ENCODE results near the gene MSI2.

MSI2 gene

GRCh38 chr17:57533684-57534305 lies 277.5 kb downstream of the MSI2 start:
- DNase-seq, result no peak

GRCh38 chr17:57534863-57535248 lies 278.5 kb downstream of the MSI2 start:
- DNase-seq, result no peak

GRCh38 chr17:57535249-57535966 lies 279.1 kb downstream of the MSI2 start:
- no peak for DNase-seq

GRCh38 chr17:57536289-57536688 lies 280.0 kb downstream of the MSI2 start:
- DNase-seq, result no peak

GRCh38 chr17:57536789-57537523 lies 280.6 kb downstream of the MSI2 start:
- DNase-seq, result no peak

GRCh38 chr17:57537524-57538410 lies 281.4 kb downstream of the MSI2 start:
- DNase-seq, result no peak

GRCh38 chr17:57538736-57539456 lies 282.6 kb downstream of the MSI2 start:
- no peak for DNase-seq

- no peak for DNase-seq
These were observed 283.4 kb downstream of the MSI2 start for GRCh38 chr17:57539529-57540301.

GRCh38 chr17:57540596-57540995 lies 284.3 kb downstream of the MSI2 start:
- no peak for DNase-seq

- no peak for DNase-seq
These were observed 284.7 kb downstream of the MSI2 start for GRCh38 chr17:57541049-57541448.

GRCh38 chr17:57541472-57542394 lies 285.4 kb downstream of the MSI2 start:
- DNase-seq, result no peak

GRCh38 chr17:57542510-57542909 lies 286.2 kb downstream of the MSI2 start:
- DNase-seq, result no peak

GRCh38 chr17:57543230-57543629 lies 286.9 kb downstream of the MSI2 start:
- no peak for DNase-seq

GRCh38 chr17:57544401-57544800 lies 288.1 kb downstream of the MSI2 start:
- no peak for DNase-seq

- DNase-seq, result no peak
These were observed 288.6 kb downstream of the MSI2 start for GRCh38 chr17:57544834-57545463.

GRCh38 chr17:57545731-57546342 lies 289.5 kb downstream of the MSI2 start:
- no peak for DNase-seq

- no peak for DNase-seq
These were observed 292.4 kb downstream of the MSI2 start for GRCh38 chr17:57548421-57549410.

- no peak for DNase-seq
These were observed 293.1 kb downstream of the MSI2 start for GRCh38 chr17:57549468-57549867.
